ENCODE results near the gene BCAT1. TPM values are rescaled to one million over a fixed set of nuclear protein-coding genes. Genes with fewer than 3 reads are reported as not detected.

BCAT1 gene
- total and polyA plus RNA-seq, 9 of the 15 experiments (the other 6 are each of a cell fraction or from before 2014, with no cell fraction given): 38.5 to 157 (median 66.8) TPM

DNA sequence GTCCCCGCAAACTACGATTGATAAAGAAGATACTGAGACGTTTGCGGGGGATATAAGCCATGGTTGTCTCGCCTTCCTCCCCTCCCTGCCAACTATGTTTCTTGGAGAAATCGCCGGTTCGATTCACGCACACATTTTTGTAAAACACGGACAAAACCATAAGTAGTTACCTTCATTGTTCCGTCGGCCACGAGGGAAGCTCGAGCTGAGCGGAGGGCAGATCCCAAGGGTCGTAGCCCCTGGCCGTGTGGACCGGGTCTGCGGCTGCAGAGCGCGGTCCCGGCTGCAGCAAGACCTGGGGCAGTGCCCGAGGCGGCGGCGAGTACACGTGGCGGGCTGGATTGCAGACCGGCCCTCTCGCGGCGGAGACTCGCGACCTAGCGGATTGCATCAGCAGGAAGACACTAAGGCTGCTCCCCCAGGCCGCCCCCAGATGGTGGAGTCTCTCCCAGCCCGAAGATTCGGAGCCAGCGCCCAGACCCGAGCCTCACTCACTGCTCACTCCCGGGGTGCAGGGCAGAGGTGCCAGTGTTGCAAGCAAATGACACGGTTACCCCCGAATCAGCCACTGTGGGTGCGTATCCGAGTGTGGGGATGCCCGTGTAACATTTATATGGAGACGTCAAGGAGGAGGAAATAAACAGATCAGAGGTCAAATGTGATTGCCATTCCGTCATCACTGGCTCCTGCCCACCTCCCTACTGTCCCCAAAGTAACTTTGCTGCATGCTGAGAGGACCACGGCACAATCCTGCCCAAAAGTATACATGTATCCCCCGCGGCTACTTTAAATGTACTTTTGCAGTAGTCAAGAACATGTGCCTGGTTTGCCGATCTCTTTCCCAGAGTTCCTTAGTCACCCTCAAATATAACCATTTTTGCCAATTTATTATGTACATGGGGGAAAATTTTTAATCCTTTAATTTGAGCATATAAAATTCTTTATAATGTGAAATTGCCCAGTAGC lies at the start of gene BCAT1 (continued):
- TF ChIP-seq DIDO1 (tag; IDR thresholded peaks at IDR 0.05; ENCODE audit: low read depth) (0 out of 2 replicates have a peak, but pooled peaks have one; percentile 11), RBM39 (optimal IDR thresholded peaks at IDR 0.05; ENCODE audit: low read depth, low read length) (no peak), KAT7 (CRISPR knock-in tag; IDR thresholded peaks at IDR 0.05; ENCODE audit: borderline replicate concordance) (peak; percentile 95; the same call in 1 of the 2 replicates), TFAP4 (CRISPR knock-in tag; IDR thresholded peaks at IDR 0.05; ENCODE audit: borderline replicate concordance) (peak; percentile 85), ARID3B (CRISPR knock-in tag; IDR thresholded peaks at IDR 0.05; ENCODE audit: borderline replicate concordance) (no peak), SRSF1 (IDR thresholded peaks at IDR 0.05; ENCODE audit: low read depth, low read length) (no peak), MXD1 (CRISPR knock-in tag; IDR thresholded peaks at IDR 0.05; ENCODE audit: borderline replicate concordance, poor library complexity, severe bottlenecking) (peak; percentile 76), KDM1A (IDR thresholded peaks at IDR 0.05) (peak in 1 of 2 experiments; percentile 60; a peak in 1 of 4 replicates), YBX1 (IDR thresholded peaks at IDR 0.05) (no peak), ATF3 (IDR thresholded peaks at IDR 0.05) (peak; percentile 99), ATF3 (CRISPR knock-in tag; conservative IDR thresholded peaks at IDR 0.05) (peak; percentile 95), E2F5 (CRISPR knock-in tag; IDR thresholded peaks at IDR 0.05) (no peak), HBP1 (CRISPR knock-in tag; IDR thresholded peaks at IDR 0.05) (no peak), NCOR1 (IDR thresholded peaks at IDR 0.05) (peak; percentile 53; the same call in 1 of the 2 replicates), ZFX (CRISPR knock-in tag; IDR thresholded peaks at IDR 0.05) (peak; percentile 77; the same call in 1 of the 2 replicates), L3MBTL2 (IDR thresholded peaks at IDR 0.05) (peak; percentile 91), JUND (IDR thresholded peaks at IDR 0.05; ENCODE audit: borderline replicate concordance, low read depth, low read length) (peak; percentile 81), JUND (tag; IDR thresholded peaks at IDR 0.05; ENCODE audit: borderline replicate concordance, low read depth, low read length) (peak; percentile 68; the same call in 2 of the 3 replicates), ZNF586 (CRISPR knock-in tag; conservative IDR thresholded peaks at IDR 0.05) (no peak), CREB1 (IDR thresholded peaks at IDR 0.05) (no peak), CREB1 (CRISPR knock-in tag; IDR thresholded peaks at IDR 0.05) (peak; percentile 19; the same call in 1 of the 2 replicates)
